Measurements from ENCODE around the gene RLN3.

RLN3 gene, protein sequence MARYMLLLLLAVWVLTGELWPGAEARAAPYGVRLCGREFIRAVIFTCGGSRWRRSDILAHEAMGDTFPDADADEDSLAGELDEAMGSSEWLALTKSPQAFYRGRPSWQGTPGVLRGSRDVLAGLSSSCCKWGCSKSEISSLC

DNA sequence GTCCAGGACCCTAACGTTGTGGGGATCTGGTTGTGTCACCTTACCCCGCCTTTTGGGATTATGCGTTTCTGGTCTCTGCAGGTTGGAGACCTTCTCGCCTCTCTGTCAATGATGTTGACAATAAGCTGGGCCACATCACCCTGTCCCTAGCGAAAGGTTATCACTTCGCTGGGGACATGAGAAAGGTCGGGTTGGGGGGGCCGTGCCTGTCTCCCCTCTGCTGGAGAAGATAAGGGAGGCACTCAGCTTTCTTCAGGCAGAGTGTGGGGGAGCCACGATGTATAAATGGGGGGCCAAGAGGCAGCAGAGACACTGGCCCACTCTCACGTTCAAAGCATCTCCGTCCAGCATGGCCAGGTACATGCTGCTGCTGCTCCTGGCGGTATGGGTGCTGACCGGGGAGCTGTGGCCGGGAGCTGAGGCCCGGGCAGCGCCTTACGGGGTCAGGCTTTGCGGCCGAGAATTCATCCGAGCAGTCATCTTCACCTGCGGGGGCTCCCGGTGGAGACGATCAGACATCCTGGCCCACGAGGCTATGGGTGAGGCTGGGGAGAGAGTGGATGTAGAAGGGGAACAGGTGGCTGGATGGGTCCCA is at the start of gene RLN3:
TSS of gene RLN3 (plus strand) at position 293 of the 595 bp plus-strand sequence. CDS start at position 350, 57 bp downstream.
- DNase-seq (ENCODE audit: low read depth in 2 of 2) = no peak

DNA sequence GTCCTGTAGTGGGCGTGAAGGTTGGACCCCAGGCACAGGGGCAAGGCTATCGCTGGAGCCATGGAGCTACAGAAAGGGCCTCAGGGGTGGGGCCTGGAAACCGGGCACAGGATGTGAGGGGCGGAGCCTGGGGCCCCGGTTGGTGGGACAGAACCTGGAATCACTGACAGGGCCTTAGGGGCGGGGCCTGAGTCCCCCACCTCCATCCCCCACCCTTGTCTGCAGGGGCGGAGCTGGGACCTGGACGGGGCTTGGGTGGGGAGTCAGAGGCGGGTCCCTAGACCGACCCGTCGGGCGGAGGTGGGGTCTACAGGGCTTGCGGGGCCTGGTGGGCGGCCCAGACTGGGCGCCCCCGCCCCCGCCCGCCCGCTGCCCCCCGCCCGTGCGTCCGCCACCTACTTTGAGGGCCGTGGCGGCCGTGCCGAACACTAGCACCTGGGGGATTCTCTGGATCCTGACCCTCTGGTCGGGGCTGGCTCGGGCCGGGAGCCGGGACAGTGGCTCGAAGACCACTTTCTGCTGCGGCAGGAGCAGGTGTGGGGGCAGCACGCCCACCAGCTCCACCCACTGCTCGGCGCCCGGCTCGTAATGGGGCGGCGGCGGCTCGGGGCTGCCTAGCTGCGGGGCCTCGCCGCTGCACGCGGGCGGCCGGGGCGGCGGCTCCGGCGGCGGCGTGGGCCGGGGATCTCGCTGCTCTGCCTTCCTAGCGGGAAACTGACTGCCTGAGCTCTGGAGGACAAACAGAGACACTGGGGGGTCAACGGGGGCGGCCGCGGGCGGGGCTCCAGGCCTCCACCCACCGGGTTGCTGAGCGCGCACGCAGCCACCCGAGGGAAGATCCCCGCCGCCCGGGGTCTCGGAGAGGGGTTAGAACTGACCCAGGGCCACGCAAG is 49.4 kb upstream of the RLN3 start:
- DNase-seq (ENCODE audit: low read depth in 2 of 2) = peak; percentile 33 to 41

DNA sequence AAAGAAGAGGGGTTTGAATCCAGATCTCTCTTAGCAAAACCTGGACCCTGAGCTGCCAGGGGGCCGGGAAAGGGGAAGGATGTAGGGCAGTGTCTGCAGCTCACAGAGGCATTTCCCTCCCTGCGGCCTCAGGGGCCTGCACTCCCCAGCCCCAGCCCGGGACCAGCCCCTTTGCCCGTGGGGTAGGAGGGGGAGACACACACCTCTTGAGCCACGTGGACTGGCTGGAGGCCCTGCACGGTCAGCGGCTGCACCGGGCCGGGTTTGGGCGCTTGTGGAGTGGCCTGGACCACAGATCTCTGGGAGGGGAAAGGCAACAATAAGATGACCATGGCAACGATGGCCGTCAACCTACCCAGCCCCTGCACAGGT is 48.7 kb upstream of the RLN3 start:
- no peak for DNase-seq (ENCODE audit: low read depth in 2 of 2)

DNA sequence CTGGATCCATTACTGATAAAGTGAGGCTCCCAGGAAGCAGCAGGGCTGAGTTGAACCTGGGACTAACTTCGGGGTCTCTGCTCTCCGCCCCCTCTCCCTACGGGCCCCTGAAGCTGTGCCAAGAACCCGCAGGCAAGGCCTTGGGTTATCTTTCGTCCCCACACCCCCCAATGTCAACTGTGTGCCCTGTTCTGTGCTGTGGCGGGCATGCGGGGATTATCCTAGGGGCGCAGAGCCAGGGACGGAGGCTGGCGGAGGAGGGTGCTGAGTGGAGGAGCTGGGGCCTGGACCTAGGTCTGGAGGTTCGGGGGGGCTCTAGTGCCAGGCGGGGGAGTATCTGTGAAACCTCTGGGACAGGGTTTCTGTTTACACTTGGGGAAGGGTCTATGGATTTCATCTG is 48.3 kb upstream of the RLN3 start:
- no peak for DNase-seq (ENCODE audit: low read depth in 2 of 2)

DNA sequence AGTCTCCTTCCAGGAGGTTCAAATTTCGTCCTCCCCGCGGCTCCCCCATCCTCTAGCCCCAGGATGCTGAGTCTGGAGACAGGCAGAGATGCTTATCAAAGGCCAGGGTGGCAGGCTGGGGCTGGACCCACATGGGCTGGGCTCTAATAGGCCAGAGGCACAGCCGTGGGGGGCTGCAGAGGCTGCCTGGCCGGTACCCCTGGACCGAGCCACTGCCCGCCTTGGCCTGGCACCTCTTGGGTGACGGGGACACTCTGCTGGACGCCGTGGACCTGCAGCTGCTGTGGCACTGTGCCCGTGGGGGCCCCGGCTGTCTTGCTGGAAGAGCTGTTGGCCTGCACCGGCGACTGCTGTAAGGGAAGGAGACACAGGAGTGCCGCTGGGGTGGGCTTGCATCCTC is 47.6 kb upstream of the RLN3 start:
- no peak for DNase-seq (ENCODE audit: low read depth in 2 of 2)

DNA sequence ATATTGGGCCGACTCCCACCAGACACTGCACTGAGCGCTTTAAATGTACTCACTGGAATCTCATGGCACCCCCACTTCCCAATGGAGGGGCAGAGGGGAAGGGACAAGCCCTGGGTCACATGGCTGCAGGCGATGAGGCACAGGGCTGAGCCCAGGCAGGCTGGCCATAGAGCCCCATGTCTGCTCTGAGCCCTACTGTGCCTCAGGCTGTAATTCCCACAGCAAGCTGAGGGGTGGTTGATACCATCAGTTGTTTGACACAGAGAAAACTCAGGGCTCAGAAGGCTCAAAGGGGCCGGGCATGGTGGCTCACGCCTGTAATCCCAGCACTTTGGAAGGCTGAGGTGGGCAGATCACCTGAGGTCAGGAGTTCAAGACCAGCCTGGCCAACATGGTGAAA is 46.9 kb upstream of the RLN3 start:
- DNase-seq (ENCODE audit: low read depth in 2 of 2) = no peak

DNA sequence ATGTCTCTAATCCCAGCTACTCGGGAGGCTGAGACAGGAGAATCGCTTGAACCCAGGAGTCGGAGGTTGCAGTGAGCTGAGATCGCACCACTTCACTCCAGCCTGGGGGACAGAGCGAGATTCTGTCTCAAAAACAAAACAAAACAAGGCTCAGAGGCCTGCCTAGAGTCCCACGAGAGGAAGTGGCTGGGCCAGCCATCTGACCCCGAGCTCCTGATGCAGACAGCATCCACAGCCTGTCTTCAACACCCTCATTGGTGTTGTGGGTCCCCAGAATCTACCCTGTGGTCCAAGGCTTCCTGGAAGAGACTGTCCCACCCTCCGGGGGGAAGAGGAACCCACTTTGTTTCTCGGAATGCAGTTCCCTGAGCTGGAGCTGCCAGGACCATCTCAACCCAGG is 46.5 kb upstream of the RLN3 start:
- DNase-seq (ENCODE audit: low read depth in 2 of 2) = no peak

DNA sequence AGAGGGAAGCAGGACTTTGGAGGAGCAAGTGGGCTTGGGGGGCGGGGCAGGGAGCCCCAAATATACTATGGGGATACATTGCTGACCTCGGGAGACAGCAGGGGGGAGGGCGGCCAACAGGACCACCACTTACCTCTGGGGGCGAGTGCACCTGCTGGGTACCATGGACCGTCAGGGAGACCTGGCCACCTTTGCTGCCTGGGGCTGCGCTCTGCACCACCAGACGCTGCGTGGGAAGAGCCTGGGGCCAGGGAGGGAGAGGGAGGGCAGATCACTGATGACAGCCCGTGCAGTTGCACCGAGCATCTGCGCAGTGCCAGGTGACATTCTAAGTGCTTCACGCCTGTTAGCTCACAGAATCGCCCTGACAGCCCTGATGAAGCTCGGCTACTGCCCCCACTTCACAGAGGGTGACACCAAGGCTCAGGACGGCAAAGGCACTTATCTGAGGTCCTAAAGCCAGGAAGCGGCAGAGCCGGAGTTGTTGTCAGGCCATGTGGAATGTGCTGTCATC is 45.9 kb upstream of the RLN3 start:
- DNase-seq (ENCODE audit: low read depth in 2 of 2) = no peak

DNA sequence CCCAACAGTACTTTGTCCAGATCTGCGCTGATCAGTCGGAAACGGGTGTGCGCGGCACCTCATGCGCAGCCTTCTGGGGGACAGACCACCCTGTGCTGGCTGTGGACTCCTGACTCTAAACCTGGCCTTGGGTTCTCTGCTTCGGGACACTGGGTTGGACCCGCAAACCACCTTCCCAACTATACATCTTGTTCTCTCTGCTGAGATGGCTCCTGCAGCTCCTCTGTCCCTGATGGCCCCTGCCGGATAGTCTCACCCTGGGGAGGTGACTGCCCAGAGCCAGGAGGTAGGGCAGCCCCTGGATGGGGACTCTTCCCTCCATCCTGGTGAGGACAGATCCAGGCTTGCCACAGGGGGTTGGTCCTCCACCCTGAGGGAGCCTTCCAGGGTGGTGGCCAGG is 45.2 kb upstream of the RLN3 start:
- no peak for DNase-seq (ENCODE audit: low read depth in 2 of 2)

DNA sequence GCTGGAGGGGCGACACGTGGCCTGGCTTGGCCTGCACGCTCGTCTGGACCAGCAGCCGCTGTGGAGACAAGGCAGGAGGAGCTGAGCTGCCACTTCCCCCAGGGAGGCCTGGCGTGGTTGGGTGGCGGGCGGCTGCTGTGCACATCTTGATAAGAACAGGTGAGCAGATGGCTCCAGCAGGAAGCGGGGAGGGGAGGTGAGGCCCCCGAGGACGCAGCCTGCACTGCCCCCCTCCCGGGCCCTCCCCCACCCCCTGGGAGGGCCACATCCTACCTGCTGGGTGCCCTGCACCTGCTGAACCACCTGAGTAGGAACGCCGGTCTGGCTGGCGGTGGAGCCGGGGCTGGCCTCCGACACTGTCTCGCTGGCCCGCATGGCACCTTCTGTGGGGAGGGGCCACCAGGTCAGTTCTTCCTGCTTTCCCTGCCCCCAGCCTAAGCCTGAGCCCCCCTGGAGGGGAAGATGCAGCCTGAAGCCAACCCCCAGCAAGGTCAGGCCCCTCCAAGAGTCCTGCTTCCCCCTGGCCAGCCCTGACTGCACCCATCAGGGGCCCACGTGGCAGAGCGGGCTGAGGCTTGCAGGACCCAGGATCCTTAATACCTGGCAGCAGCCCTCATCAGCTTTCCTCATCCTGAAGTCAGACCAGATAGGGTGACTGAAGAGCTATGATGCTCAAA is 44.6 kb upstream of the RLN3 start:
- no peak for DNase-seq (ENCODE audit: low read depth in 2 of 2)

DNA sequence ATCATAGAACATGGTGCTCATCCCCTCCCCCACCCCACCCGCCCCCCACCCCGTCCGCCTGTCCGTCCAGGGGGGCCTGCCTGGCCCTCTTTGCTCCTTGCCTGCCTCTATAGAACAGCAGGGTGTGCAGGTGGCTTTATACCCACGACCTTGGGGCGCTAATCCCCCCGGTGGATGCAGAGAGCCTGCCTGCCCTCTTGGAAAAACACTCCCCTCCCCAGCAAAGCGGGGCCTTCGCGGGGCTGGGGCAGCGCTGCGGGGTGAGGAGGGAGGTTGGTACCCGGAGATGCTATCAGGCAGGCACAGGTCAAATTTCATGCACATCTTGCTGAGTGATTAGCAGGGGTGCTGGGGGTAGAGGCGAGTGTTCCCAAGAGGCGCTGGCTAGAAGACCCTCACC is 43.8 kb upstream of the RLN3 start:
- no peak for DNase-seq (ENCODE audit: low read depth in 2 of 2)

DNA sequence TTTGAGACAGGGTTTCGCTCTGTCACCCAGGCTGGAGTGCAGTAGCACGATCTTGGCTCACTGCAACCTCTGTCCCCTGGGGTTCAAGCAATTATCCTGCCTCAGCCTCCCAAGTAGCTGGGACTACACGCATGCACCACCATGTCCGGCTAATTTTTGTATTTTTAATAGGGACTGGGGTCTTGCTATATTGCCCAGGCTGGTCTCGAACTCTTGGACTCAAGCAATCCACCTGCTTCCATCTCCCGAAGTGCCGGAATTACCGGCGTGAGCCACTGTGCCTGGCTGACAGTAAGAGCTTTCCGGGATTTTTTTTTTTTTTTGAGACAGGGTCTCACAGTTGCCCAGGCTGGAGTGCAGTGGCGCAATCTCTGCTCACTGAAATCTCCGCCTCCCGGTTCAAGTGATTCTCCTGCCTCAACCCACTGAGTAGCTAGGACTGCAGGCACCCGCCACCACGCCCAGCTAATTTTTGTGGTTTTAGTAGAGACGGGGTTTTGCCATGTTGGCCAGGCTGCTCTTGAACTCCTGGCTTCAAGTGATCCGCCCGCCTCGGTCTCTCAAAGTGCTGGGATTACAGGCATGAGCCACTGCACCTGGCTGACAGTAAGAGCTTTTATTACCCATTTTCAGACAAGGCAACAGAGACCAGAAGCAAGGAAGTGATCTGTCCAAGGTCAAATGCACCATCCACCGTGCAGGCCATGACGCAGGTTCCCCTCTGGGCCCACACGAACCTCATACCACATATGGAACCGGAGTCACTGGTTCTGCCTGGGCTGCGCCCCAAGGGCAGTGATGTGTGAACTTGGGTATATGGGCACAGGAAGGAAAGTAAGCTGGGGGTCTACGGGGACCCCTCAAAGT is 42.8 kb upstream of the RLN3 start:
- DNase-seq (ENCODE audit: low read depth in 2 of 2) = no peak

DNA sequence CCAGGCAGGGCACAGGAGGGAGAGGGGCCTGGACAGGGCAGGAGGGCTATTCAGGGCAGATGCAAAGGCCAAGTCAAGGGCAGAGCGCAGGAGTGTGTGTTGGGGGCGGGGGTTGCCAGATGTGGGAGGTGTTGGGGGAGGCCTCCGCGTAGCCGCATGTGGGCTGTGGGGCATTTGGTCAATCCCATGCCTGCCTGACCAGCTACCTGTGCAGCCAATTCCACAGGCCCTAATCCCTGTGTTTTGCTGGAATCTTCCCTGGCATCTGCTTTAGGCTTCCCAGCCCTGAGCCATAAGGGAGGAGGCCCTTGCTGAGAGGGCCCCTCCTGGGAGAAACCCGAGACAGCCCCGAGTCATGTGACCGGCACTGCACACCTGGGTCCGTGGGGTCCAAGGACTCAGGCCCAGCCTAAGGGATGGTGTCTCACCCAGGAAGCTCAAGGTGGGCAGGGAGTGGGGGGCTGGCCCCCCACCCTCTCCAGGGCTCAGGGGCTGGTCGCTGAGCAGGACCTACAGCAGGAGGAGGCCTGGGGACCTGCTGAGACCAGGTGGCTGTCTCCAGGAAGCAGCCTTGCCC is 42.1 kb upstream of the RLN3 start:
- no peak for DNase-seq (ENCODE audit: low read depth in 2 of 2)

DNA sequence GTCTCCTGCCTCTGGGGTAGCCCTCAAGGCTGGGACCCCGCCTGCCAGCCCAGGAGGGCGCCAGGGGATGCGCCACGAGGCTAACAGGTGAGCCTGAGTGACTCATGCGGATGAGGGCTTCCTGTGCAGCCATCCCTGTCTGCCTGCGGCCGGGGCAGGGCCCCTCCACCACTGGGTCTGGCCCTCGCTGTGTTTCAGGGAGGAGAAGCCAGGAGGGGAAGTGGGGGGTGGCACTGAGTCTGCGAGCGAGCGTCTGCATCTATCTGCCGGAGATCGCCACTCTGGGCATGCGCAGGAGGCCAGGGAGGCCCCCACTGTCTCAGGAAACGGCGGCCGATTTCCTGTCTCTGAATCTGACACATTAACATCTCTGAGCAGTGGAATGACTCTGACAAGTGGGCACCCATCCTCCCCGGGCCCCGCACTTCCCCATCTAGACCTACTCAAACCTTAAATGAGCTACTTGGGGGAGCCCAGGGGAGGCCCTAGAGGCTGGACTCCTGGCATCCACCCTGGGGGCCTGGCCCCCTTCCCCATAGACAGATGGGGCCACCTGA is 41.5 kb upstream of the RLN3 start:
- DNase-seq (ENCODE audit: low read depth in 2 of 2) = peak; percentile 97 to 99

DNA sequence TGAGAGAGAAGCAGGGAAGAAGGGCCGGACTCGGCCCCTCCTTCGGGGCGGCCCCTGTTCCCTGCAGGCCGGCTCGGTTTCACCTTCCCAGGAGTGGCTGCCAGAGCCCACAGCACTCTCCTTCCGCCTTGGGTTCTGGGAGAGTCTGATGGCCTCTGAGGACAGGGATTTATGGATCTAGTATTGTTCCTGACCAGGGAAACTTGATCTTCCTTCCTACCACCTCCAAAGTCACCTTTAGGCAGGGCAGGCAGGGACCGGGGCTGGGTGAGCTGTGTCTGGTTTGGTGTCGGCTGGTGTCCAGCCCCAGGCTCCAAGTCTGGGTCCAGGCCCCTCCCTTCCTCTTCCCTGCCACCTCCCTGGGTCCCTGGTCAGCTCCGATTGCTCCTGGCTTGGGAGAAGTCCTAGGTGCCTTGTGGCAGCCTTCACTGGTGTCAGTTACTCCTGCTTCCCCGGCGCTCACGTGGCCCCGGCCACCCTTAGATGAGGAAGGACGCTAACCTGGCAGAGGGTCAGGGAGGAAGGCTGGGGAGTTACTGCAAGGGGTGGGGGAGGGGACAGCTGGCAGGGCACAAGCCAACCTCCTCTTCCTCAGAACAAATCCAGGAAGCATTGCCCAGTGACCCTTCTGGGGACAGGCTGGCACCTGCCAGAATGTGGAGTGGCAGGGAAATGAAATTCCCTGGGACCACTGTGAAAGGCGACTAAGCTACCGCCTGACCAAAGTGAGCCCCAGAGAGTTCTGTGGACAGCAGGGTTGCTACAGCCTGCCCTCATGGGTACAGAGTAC is 40.7 kb upstream of the RLN3 start:
- no peak for DNase-seq (ENCODE audit: low read depth in 2 of 2)

DNA sequence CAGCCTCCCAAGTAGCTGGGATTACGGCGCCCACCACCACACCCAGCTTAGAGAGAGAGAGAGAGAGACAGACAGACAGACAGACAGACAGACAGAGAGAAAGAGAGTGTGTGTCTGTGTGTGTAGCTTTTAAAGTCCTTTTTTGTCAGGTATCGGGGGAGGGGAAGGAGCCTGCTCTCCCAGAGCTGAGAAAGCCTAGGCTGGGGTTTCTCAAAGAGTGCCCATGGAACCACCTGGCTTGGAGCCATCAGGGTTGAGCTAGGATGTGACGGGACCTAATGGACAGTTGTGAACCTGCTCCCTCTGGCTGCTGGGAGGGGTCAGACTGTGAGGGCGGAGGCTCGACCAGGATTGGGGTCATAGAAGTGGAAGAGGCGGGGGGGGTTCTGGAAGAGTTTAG is 38.5 kb upstream of the RLN3 start:
- no peak for DNase-seq (ENCODE audit: low read depth in 2 of 2)

DNA sequence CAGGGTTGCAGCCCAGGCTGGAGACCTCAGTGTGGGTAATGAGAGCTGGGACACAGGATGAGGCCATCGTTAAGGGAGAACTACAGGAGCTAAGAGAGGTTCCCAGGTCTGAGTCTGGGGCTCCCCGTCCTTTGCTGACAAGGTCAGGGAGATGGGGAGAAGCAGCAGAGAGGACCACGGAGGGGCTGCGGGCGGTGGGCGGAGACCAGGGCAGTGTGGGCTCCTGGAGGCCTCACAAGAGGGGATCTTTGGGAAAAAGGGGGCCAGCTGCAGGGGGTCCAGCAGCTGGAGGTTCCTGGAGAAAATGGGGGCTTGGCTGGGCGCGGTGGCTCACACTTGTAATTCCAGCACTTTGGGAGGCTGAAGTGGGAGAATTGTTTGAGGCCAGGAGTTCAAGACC is 37.9 kb upstream of the RLN3 start:
- DNase-seq (ENCODE audit: low read depth in 2 of 2) = no peak

DNA sequence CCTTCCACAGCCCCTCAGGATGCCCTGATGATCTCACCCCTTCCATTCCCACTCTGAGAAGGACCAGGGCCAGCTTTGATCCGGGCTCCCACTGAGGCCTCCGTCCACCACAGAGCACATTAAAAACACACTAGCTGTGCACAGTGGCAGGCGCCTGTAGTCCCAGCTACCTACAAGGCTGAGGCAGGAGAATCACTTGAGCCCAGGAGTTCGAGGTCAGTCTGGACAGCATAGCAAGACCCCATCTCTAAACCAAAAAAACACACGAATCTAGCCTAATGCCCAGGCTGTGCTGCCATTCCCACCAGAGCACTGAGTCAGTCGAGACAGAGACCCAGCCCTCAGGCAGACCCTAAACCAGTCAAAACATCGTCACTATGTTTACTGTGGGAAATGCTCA is 35.9 kb upstream of the RLN3 start:
- DNase-seq (ENCODE audit: low read depth in 2 of 2) = no peak

DNA sequence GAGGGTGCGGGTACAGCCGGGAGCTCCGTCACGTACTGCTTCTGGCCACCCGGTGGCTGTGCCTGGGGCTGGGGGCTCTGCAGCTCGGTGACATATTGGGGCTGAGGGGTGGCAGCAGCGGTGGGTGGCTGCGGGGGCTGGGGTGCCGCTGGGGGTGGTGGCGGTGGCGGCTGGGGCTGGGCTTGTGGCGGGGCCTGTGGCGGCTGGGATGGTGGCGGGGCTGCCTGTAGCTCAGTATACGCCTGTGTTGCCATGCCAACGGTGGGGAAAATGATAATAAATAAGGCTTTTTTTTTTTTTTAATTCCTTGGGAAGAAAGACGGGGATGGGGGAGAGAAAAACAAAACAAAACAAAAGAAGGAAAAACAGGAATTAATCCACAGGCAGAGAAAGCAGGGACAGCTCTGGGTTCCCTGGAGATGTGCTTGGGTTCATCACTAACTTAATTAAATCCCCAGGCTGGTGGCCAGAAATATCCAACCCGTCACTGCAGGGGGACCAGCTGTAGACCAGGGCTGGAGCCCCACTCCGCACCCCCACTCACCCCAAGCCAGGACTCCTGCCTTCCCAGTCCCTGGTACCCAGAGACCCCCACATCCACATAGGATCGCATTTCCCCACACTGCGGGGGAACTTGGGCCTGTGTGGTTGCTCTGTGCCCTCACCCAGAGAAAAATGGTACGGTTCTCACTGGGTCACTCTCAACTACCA is 34.2 kb upstream of the RLN3 start:
- no peak for DNase-seq (ENCODE audit: low read depth in 2 of 2)
